Amniotic stem cell (primary cell): ENCODE measurements around the gene PDCD4.

Experiments used
- DNase-seq: peaks from one replicate; lab custom pipeline; 2025; lab: John Stamatoyannopoulos, UW

The PDCD4 gene

DNA sequence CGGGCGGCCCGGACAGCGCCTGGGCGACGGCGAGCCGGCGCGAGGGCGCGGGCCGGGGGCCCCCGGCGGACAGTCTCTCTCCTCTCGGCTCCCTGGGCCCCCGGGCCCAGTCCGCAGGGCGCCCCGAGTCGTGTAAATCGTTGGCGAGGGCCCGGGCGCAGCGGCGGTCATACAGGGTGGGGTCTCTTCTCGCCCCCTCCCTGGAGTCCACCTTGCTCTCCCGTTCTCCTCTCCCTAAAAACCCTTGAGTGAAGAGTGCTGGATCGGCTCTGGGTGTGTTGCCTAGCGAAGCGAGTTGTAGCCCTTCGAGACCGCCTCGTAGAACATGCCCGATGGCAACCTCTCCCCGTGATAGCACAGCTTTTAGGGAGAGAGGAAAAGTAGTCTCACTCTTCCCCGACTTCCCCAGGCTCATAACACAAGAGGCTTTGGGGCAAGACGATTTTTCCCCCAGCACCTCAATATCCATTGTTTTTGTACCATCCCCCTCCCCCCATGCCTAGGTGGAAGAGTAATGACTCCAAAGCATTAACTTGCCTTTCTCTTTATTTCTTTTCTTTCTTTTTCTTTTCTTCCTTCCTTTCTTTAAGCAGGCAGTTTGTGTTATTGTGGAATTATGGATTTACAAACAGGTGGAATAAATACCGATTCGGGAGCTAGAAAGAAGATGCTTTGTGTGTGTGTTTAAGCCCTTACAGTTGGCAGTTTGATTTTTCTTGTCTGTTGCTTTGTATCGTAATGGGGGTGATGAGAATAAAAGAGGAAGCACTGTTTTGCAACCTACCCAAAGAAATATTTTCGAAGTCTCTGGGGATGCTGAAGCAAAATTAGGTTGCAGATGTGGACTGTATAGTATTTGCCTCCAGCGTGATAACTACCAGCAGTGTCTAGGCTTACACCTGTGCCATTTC, 48.5 kb downstream of the PDCD4 start:
- no peak for DNase-seq

DNA sequence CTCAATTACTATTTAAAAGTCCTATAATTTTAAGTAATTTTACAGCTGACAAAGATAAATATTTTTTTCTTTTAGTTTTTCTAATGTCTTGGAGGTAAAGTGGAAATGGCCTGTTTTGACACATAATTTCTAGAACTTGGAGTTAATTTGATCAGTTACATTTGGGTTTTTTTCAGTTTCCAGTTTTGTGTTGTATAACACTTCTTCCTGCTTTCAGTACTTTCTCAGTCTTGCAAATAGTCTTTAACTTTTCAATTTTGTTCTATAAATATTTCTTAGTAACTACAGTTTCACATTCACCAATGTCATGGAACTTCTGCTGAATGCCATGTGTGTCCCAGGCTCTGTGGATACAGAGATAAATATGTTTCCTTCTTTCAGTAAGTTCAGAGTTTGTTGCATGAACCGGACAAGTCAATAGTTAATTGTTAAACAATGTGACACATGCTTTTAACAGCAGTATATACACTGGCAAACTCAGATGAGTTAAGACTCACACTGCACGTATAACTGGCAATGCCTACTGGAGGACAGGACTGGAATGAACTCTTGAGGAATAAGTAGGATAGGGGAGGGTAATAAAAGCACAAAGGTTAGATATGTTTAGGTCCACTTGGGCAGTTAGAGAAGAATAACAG, 52.2 kb downstream of the PDCD4 start:
- no peak for DNase-seq

DNA sequence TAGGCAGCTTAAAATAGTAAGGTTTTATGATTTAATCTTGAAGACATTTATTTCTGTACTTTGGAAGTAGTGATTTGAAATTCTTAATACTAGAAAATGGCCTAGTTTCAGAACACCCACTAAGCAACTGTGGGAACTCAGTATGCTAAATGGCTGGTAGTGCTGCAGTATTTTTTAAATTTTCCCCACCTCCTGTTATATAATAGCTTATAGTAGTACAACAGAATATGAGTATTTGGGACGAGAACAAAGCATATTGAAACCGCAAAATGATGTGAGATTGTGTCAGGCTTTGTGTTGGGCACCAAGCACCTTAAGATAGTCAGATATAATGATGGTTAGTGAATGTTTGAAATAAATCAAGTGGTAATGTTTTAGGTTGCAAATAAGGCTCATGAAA, 55.7 kb downstream of the PDCD4 start:
- no peak for DNase-seq

DNA sequence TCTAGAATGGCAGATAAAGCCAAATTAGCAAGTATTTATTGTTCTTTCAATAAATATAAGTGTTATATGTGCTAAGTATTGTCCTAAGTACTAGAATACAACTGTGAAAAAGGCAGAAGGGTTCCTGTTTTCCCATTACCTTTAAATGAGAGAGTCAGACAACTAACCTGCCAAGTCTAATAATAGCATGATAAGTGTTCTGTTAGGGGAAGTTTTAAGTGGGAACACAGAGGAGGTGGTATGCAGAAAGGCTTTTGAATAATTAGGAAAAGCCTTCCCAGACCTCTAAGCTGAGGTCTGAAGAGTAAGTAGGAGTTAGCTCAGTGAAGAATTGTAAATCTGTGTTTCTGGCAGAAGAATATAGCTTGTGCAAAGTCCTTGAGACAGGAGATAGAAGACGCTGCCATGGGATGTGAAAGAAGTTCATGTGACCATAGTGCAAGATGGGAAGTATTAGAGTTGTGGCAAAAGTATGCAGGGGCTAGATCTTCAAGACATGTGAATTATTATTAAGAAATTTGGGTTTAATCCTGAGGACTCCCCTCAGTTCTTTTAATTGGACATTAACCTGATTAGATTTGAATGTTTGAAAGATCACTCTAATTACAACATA, 60.1 kb downstream of the PDCD4 start:
- no peak for DNase-seq

DNA sequence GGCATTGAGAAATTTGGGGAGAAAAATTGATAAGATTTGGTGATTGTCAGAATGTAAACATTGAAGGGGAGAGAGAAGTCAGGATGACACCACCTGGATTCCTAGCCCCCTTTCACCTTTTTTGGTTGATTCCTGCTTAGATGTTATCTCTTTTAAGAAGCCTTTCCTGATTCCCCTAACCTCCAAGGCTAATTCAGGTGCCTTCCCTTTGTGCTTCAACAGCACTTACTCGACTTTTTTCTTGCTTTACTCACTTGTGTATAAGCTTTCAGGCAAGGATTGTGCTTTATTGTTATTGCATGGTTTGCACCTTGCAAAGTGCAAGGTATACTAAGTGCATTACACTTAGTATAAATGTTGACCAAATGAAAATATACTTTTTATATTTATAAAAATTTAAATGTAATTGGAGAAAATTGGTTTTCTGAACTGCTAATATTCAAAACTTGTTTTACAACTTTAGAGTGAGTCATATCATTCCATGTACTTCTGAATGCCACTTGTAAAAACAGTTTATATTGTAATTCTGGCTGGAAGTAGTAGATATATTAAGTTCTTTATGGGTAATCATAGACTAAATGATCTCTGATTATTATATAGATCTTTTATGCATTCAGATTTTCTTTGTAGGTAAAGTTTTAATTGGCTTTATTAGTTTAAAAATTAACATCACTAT, 60.9 kb downstream of the PDCD4 start:
- no peak for DNase-seq

DNA sequence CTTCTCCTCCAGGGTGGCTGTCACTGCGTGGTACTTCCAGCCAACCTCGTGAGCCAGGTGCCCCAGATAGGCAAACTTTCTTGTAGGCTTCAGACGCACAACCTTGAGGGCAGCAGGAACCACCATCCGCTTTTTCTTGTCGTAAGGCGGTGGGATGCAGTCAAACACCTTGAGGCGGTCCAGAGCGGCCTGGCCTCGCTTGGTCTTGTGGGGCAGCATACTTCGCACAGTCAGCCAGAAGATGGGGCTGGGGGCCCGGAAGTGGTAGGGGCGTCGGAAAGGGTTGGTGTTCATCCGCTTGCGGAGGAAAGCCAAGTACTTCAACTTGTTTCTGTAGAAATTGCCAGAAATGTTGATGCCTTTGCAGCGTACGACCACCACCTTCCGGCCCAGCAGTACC, 65.0 kb downstream of the PDCD4 start:
- DNase-seq: no peak

DNA sequence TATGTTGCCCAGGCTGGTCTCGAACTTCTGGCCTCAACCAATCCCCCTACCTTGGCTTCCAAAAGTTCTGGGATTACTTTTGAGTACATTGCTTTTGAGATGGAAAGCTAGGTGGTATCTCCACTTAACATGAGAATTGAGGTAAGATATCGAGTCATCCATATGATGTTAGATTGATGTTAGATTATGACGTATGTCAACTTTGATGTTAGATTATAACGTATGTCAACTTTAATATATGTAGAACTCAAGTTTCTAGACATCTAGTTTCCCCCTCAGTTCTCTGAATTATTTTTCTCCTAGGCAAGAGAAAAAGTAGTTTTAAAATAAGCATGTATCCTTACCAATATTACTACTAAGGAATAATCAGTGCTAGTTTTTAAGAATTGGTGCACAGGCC, 67.7 kb downstream of the PDCD4 start:
- no peak for DNase-seq

DNA sequence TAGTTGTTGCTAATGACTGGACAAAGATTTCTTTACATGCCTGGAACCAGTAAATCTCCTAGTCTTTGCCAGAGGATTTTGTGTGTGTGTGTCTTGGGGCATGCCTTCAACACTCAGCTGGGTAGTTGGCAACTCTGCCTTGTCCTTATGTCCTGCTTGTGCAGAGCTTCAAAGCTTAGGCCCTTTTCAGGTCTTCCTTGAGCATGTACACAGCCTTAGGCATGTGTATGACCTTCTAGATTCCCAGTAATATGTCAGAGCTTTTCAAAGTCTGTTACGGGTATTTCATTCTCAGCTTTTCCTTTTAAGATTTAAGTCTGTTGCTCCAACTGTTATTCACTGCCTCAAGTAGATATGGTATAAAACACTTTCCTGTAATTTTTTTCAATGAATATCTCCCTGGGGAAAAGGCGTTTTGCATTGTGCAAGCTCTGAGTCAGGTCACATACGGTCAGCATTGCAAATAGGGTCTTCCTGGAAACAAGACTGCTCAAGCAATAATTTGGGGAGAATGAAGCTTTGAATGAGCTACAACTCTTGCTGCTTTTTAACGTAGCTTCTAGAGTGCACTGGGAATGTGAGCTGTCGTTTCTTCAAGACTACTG, 73.2 kb downstream of the PDCD4 start:
- DNase-seq: no peak

DNA sequence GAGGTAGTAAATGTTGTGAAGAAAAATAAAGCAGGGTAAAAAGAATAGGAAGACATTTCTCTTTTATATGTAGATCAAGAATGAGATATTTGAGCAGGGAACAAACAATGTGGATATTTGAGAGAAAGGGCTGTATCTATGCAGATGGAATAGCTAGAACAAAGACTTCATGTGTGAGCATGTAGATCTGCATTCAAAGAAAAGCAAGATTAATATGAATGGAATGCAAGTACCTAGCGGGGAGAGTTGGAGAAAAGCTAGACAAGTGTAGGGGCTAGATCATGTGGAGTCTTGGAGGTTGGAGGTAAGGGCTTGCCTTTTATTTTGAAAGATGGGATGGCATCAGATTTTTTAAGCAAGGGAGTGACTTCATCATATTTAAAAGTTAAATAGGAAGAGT, 74.8 kb downstream of the PDCD4 start:
- no peak for DNase-seq

DNA sequence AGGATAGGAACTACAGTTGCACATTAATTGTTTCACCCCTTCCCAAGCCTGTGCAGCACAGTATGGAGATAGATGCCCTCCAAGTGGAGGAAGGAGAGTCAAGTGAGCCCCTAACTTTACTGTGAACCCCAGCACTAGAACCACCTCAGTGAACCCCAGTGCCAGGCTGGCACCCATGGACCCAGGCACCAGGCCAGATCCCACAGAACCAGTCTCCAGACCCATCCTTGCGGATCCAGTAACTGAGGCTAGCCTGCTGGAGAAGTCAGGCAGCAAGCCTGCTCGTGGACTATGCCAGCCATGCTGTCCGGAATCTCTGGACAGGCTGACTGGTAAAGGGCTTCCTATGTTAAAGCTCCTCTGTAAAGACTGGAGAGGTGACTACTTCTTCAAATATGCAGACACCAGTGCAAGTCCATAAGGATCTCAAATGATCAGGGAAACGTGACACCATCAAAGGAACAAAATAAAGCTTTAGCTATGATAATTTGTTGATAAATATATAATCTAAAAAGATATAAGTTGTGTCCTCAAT, 75.4 kb downstream of the PDCD4 start:
- no peak for DNase-seq
